ENCODE measurements around the gene POLR3E. TPM values are rescaled to one million over a fixed set of nuclear protein-coding genes. Genes with fewer than 3 reads are reported as not detected.

The POLR3E gene
- total RNA-seq, 1 donor from 2014 or later = 26.7 TPM

DNA sequence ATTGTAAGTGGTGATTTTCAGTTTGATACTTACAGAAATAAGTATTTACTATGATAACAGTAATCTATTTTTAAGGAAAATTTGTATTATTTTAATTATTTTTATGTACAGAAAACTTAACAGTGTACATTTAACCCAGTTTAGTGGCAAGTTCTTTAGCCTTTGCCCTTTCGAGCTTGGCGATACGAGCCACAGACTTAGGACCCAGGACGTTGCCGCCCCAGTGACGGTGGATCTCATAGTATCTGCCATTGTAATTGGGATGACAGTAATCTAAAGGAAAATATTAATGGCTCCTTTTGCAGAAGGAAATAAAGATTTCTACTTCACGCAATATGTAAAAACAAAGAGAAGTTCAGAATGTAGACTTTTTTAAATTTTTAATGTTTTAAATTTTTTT is 82.4 kb downstream of the POLR3E start:
- Mint-ChIP-seq H3K27me3 (ENCODE audit: low read depth) (no peaks in the 10 kb centered on the region), H3K36me3 (ENCODE audit: low read depth) (no peaks in the 10 kb centered on the region), H3K27ac (ENCODE audit: unreplicated experiment) (no peak overlapping the region), H3K4me1 (ENCODE audit: low read depth) (peaks cover 10% of the 10 kb centered on the region), H3K9me3 (ENCODE audit: low read depth) (no peaks in the 10 kb centered on the region), H3K4me3 (ENCODE audit: unreplicated experiment) (no peak overlapping the region)
- TF ChIP-seq, protein P1, sequence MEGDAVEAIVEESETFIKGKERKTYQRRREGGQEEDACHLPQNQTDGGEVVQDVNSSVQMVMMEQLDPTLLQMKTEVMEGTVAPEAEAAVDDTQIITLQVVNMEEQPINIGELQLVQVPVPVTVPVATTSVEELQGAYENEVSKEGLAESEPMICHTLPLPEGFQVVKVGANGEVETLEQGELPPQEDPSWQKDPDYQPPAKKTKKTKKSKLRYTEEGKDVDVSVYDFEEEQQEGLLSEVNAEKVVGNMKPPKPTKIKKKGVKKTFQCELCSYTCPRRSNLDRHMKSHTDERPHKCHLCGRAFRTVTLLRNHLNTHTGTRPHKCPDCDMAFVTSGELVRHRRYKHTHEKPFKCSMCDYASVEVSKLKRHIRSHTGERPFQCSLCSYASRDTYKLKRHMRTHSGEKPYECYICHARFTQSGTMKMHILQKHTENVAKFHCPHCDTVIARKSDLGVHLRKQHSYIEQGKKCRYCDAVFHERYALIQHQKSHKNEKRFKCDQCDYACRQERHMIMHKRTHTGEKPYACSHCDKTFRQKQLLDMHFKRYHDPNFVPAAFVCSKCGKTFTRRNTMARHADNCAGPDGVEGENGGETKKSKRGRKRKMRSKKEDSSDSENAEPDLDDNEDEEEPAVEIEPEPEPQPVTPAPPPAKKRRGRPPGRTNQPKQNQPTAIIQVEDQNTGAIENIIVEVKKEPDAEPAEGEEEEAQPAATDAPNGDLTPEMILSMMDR (IDR thresholded peaks at IDR 0.05) = no peak
- no peak for DNase-seq (ENCODE audit: low spot score)

- Mint-ChIP-seq H3K4me1 (ENCODE audit: low read depth) (peaks cover 4% of the 10 kb centered on the region), H3K27me3 (ENCODE audit: low read depth) (no peaks in the 10 kb centered on the region), H3K27ac (ENCODE audit: unreplicated experiment) (no peak overlapping the region), H3K36me3 (ENCODE audit: low read depth) (no peaks in the 10 kb centered on the region), H3K9me3 (ENCODE audit: low read depth) (no peaks in the 10 kb centered on the region), H3K4me3 (ENCODE audit: unreplicated experiment) (no peak overlapping the region)
- TF ChIP-seq, protein P1 (IDR thresholded peaks at IDR 0.05) = no peak
- DNase-seq (ENCODE audit: low spot score) = no peak
Measured at GRCh38 chr16:22380529-22380928, 83.3 kb downstream of the POLR3E start.

- no peak overlapping the region for H3K27ac Mint-ChIP-seq (ENCODE audit: unreplicated experiment)
- TF ChIP-seq, protein P1 (IDR thresholded peaks at IDR 0.05) = no peak
- H3K9me3 Mint-ChIP-seq (ENCODE audit: low read depth) = no peaks in the 10 kb centered on the region
- no peaks in the 10 kb centered on the region for H3K36me3 Mint-ChIP-seq (ENCODE audit: low read depth)
- H3K4me3 Mint-ChIP-seq (ENCODE audit: unreplicated experiment) = no peak overlapping the region
- no peak for DNase-seq (ENCODE audit: low spot score)
- H3K27me3 Mint-ChIP-seq (ENCODE audit: low read depth) = no peaks in the 10 kb centered on the region
- peaks cover 3% of the 10 kb centered on the region for H3K4me1 Mint-ChIP-seq (ENCODE audit: low read depth)
Measured at GRCh38 chr16:22381392-22381791, 84.2 kb downstream of the POLR3E start.

GRCh38 chr16:22383827-22384226 is 86.6 kb downstream of the POLR3E start:
- Mint-ChIP-seq H3K36me3 (ENCODE audit: low read depth) (no peaks in the 10 kb centered on the region), H3K27me3 (ENCODE audit: low read depth) (no peaks in the 10 kb centered on the region), H3K27ac (ENCODE audit: unreplicated experiment) (no peak overlapping the region), H3K4me1 (ENCODE audit: low read depth) (peaks cover 16% of the 10 kb centered on the region), H3K4me3 (ENCODE audit: unreplicated experiment) (no peak overlapping the region), H3K9me3 (ENCODE audit: low read depth) (no peaks in the 10 kb centered on the region)
- DNase-seq (ENCODE audit: low spot score) = no peak
- TF ChIP-seq, protein P1 (IDR thresholded peaks at IDR 0.05) = no peak

Other genes starting within 250 kb of the POLR3E start
- gene VWA3A, start 204.9 kb upstream of the POLR3E start, total RNA-seq = not detected in 3 replicates
- not detected in 3 replicates for gene SDR42E2, start 134.9 kb upstream of the POLR3E start, total RNA-seq
- gene EEF2K, start 91.1 kb upstream of the POLR3E start, total RNA-seq = 32.6 to 37.5 TPM (median 34.3 TPM) in 3 replicates
- gene CDR2, start 77.2 kb downstream of the POLR3E start, total RNA-seq = 42.9 to 49.4 TPM (median 46.1 TPM) in 3 replicates
- gene NPIPB5, start 213.5 kb downstream of the POLR3E start, total RNA-seq = 111 to 168 TPM (median 118 TPM) in 3 replicates

Data from chondrocyte (in vitro differentiated cells).